DND-41 (cell line): ENCODE data around the gene TP53I3.

ENCODE experiments used
- ATAC-seq: fragments of 200-7000 bp; cut with Tn5 transposase; 3 replicates; pipeline ENCODE4 v1.9.1; 2021; ENCODE audit warnings: low read depth; ENCODE audit not compliant: insufficient read depth
- DNase-seq: peaks from one replicate; pipeline ENCODE4 v3.0.0-alpha.2; 2020
- H2AFZ ChIP-seq: 2 replicates; pipeline ENCODE4 v1.6.0; 2012; ENCODE audit warnings: low read depth, low read length
- H3K27ac ChIP-seq: 2 replicates; pipeline ENCODE4 v1.5.1; 2012; ENCODE audit warnings: low read length, inconsistent platforms
- H3K27me3 ChIP-seq: fragments of 200-600 bp; sonication (generic); 2 replicates; pipeline ENCODE4 v1.6.0; 2012; ENCODE audit warnings: low read length, mild to moderate bottlenecking, inconsistent platforms; ENCODE audit not compliant: insufficient read depth, poor library complexity
- H3K36me3 ChIP-seq: 2 replicates; pipeline ENCODE4 v1.5.1; 2012; ENCODE audit warnings: low read length, inconsistent platforms; ENCODE audit not compliant: insufficient read depth
- H3K4me1 ChIP-seq: 2 replicates; pipeline ENCODE4 v1.5.1; 2012; ENCODE audit warnings: mild to moderate bottlenecking, low read length; ENCODE audit not compliant: insufficient read depth
- H3K4me2 ChIP-seq: 2 replicates; pipeline ENCODE4 v1.6.0; 2012; ENCODE audit warnings: mild to moderate bottlenecking, moderate library complexity, low read length, inconsistent platforms; ENCODE audit not compliant: insufficient read depth
- H3K4me3 ChIP-seq, 2 experiments: fragments of 200-600 bp in 1 of 2; shearing (Covaris generic) in 1 of 2; 2 replicates each; pipeline ENCODE4 v1.5.1; 2012 to 2016; ENCODE audit warnings: inconsistent platforms in 2 of 2, low read length in 2 of 2, mild to moderate bottlenecking in 2 of 2, low read depth in 1 of 2, moderate library complexity in 1 of 2
- H3K79me2 ChIP-seq: 2 replicates; pipeline ENCODE4 v1.6.0; 2012; ENCODE audit warnings: low read length, inconsistent platforms; ENCODE audit not compliant: insufficient read depth
- H3K9ac ChIP-seq: 2 replicates; pipeline ENCODE4 v1.6.0; 2012; ENCODE audit warnings: low read depth, mild to moderate bottlenecking, inconsistent platforms, low read length, moderate library complexity
- H3K9me3 ChIP-seq: 2 replicates; pipeline ENCODE4 v1.5.1; 2012; ENCODE audit warnings: low read length, moderate library complexity, mild to moderate bottlenecking, inconsistent platforms; ENCODE audit not compliant: insufficient read depth, severe bottlenecking
- H4K20me1 ChIP-seq: 2 replicates; pipeline ENCODE4 v1.6.0; 2012; ENCODE audit warnings: low read length; ENCODE audit not compliant: insufficient read depth
- EZH2 ChIP-seq: IDR thresholded peaks from 3 replicates; pipeline ENCODE4 v1.6.1; 2012; ENCODE audit warnings: borderline replicate concordance, low read depth, mild to moderate bottlenecking, moderate library complexity, low read length, inconsistent platforms; ENCODE audit not compliant: severe bottlenecking
- TF ChIP-seq, protein P1 (sequence below): IDR thresholded peaks from 2 replicates; pipeline ENCODE4 v1.5.1; 2012; ENCODE audit warnings: borderline replicate concordance, low read length, moderate library complexity, mild to moderate bottlenecking; ENCODE audit not compliant: poor library complexity, severe bottlenecking; ENCODE audit errors: extremely low read depth

TP53I3 gene

DNA sequence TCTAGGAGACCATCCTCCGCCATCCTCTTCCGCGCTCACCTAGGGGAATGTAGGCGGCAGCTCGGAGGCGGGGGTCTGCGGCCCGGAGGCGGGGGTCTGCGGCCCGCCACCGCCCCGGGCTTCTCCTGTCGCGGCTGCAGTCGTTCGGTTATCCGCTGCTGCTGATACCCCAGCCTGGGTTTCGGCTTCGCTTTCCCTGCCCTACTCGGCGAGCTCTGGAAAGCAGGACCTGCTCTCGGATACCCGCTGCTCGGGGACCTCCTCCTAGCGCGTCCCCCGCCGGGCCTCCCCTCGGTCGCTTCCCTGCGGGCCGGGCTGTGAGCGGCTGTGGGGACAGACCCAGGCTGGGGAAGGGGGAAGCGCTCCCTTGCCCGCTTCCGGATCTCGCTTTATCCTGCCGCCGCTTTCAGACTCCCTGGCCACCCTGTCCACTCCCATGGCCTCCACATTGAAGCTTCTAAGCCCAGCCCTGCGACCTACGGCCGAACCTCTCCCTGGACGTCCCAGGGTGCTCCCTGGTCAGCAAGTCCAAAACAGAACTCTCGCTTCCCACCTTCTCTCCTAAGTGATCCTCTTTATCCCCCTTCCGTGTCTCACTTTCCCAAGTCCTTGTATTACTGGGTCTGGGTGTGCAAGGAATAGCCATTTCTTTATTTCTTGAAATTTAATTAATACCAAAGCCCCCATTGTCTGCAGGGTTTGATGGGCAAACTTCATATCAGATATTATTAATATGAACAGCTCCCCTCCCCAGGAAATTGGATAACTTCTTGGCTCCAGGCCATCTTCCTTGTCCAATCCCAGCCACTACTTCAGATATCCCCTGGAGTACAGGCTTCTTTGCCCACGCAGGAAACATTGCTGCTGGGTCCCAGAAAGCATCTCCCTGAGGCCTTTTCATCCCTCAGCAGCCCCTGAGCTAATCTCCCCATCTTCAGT is 34.3 kb downstream of the TP53I3 start:
- no peaks in the 10 kb centered on the region for H4K20me1 ChIP-seq
- no peaks in the 10 kb centered on the region for H3K27me3 ChIP-seq
- DNase-seq (no peak), ATAC-seq (no peak)
- no peaks in the 10 kb centered on the region for H3K9me3 ChIP-seq
- H3K4me1 ChIP-seq, result peaks cover 24% of the 10 kb centered on the region
- no peak overlapping the region for H3K27ac ChIP-seq
- TF ChIP-seq EZH2, result no peak
- TF ChIP-seq, protein P1, sequence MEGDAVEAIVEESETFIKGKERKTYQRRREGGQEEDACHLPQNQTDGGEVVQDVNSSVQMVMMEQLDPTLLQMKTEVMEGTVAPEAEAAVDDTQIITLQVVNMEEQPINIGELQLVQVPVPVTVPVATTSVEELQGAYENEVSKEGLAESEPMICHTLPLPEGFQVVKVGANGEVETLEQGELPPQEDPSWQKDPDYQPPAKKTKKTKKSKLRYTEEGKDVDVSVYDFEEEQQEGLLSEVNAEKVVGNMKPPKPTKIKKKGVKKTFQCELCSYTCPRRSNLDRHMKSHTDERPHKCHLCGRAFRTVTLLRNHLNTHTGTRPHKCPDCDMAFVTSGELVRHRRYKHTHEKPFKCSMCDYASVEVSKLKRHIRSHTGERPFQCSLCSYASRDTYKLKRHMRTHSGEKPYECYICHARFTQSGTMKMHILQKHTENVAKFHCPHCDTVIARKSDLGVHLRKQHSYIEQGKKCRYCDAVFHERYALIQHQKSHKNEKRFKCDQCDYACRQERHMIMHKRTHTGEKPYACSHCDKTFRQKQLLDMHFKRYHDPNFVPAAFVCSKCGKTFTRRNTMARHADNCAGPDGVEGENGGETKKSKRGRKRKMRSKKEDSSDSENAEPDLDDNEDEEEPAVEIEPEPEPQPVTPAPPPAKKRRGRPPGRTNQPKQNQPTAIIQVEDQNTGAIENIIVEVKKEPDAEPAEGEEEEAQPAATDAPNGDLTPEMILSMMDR, result no peak
- H3K79me2 ChIP-seq, result peaks cover 18% of the 10 kb centered on the region
- H3K9ac ChIP-seq, result no peak overlapping the region; the same call in 1 of the 2 replicates
- no peak overlapping the region; the same call in 1 of the 2 replicates for H2AFZ ChIP-seq
- H3K4me3 ChIP-seq, result peak overlapping the region in 1 of 2 experiments; percentile 51; a peak in 2 of 4 replicates
- H3K36me3 ChIP-seq, result no peaks in the 10 kb centered on the region
- H3K4me2 ChIP-seq, result peak overlapping the region; percentile 63

DNA sequence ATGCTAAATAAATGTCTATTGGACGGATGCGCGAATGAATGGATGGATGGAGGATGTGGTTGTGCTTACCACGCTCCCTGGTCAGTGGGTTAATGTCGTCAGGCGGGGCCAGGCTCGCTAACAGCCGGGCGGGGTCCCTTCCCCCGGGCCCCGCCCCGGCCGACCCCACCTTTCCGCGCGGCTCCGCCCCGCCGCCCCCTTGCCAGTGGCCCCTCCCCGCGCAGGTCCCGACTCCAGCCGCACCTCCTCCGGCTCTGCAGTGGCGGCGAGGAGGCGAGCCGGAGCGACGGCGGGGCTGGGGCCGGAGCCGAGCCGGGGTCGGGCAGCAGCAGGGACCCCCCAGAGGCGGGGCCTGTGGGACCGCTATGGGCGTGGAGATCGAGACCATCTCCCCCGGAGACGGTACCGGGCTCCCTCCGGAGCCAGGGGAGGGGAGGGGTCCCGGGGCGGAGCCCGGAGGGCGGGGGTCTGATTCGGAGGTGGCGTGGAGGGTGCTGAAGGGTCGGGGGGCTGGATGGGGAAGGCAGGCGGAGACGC is 35.1 kb downstream of the TP53I3 start, which contains the start of gene FKBP1B:
TSS of gene FKBP1B (plus strand) at position 257 of the 537 bp plus-strand sequence. CDS start at position 366, 109 bp downstream.
- H3K36me3 ChIP-seq, result no peaks in the 10 kb centered on the region
- H3K79me2 ChIP-seq, result peaks cover 26% of the 10 kb centered on the region
- no peaks in the 10 kb centered on the region for H3K9me3 ChIP-seq
- no peak for TF ChIP-seq EZH2
- TF ChIP-seq, protein P1, result no peak
- H3K27ac ChIP-seq, result no peak within 1 kb of the TSS
- H3K4me3 ChIP-seq, result peak within 1 kb of the TSS in 1 of 2 experiments; percentile 51; a peak in 3 of 4 replicates
- 0 out of 2 replicates have a peak, but pooled peaks cover 3% of the 10 kb centered on the region for H4K20me1 ChIP-seq
- peak within 1 kb of the TSS; percentile 51 for H2AFZ ChIP-seq
- ATAC-seq, result no peak
- H3K4me2 ChIP-seq, result peak within 1 kb of the TSS; percentile 63
- H3K27me3 ChIP-seq, result no peaks in the 10 kb centered on the region
- DNase-seq, result peak; percentile 47
- peaks cover 29% of the 10 kb centered on the region for H3K4me1 ChIP-seq
- H3K9ac ChIP-seq, result peak within 1 kb of the TSS; percentile 40

DNA sequence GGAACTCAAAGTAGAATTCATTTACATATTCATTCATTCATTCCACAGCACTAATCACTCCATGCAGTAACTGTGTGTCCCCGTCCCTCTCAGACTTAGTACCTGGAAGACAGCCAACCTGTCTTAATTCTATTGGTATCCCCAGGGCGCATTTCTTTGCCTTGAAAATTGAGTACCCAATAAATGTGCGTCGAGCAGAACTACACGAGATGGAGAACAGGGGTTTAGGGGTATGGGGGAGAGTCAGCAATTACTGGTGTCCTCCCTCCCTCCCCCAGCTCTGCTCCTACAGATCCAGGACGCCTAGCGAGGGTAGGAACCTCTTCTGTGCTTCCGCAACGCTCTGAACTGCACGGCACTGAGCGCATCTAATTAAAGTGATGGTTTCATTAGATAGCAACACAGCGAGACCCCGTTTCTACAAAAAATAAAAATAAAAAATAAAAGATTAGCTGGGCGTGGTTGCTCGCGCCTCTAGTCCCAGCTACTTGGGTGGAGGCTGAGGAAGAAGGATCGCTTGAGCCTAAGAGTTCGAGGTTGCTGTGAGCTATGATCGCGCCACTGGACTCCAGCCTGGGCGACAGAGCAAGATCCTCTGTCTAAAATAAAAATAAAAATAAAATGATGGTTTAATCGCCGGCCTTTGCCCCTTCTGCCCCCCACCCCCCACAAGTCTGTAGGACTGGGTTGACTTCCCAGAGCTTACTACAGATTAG is 35.7 kb downstream of the TP53I3 start:
- Histone ChIP-seq H3K79me2 (peaks cover 32% of the 10 kb centered on the region), H3K4me3 (peak overlapping the region in 1 of 2 experiments; percentile 51; a peak in 3 of 4 replicates), H3K36me3 (no peaks in the 10 kb centered on the region), H3K9ac (peak overlapping the region; percentile 40), H3K4me1 (peaks cover 29% of the 10 kb centered on the region), H4K20me1 (0 out of 2 replicates have a peak, but pooled peaks cover 3% of the 10 kb centered on the region), H3K9me3 (no peaks in the 10 kb centered on the region), H3K27me3 (no peaks in the 10 kb centered on the region), H3K27ac (no peak overlapping the region), H2AFZ (peak overlapping the region; percentile 51), H3K4me2 (peak overlapping the region; percentile 63)
- no peak for DNase-seq
- TF ChIP-seq EZH2, result no peak
- TF ChIP-seq, protein P1, result no peak
- ATAC-seq, result no peak
